GM11168 (cell line): ENCODE results near the gene PIP5K1C.
"Not testable (repeated sequence)": the region's sequence is repeated elsewhere in the genome, so short reads cannot be mapped to it uniquely, and the experiment has no call there.

Source experiments
- in situ Hi-C: fragments of 300-500 bp; cut with MboI; formaldehyde crosslinking; loops from one replicate; pipeline ENCODE4 v1.12.0; 2022; ENCODE audit warnings: low sequenced_read_pairs; ENCODE audit not compliant: unreplicated experiment

The PIP5K1C gene

DNA sequence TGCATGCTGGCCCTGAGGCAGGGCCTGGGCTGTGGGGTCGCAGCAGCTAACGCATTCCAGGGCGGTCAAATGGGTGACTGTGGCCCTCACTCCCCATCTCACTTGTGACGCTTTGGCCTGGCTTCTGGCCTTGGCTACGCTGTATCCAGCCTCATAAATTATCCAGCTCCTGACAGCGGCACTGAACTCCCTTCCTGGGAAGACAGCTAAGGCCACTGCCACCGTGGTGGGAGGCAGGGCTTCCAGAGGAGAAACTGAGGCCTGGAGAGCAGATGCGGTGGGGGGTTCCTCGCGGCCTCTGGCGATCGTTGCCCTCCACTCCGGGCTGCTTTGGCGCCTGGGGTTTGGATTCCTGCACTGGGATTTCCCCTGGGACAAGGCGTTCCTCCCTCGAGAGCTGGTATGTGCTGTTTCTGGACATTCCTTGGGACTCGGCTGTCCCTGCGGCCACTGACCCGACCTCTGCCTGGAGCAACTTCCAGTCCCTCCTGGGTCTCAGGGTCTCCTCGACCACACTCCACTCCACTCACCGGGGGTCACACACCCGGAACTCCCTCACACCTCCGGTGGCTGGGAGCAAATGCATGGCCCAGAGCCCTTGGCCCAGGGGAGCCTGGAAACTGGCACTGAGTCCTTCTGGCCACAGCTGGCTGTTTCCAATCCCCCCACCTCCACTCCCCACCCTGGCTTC, 97.0 kb downstream of the PIP5K1C start:
- in situ Hi-C loops: no loop called here

GRCh38 chr19:3601021-3601420, 99.2 kb downstream of the PIP5K1C start:
- in situ Hi-C loops: no loop called here

- in situ Hi-C loops: no loop called here
Observed at GRCh38 chr19:3599776-3600187, 100.5 kb downstream of the PIP5K1C start.

DNA sequence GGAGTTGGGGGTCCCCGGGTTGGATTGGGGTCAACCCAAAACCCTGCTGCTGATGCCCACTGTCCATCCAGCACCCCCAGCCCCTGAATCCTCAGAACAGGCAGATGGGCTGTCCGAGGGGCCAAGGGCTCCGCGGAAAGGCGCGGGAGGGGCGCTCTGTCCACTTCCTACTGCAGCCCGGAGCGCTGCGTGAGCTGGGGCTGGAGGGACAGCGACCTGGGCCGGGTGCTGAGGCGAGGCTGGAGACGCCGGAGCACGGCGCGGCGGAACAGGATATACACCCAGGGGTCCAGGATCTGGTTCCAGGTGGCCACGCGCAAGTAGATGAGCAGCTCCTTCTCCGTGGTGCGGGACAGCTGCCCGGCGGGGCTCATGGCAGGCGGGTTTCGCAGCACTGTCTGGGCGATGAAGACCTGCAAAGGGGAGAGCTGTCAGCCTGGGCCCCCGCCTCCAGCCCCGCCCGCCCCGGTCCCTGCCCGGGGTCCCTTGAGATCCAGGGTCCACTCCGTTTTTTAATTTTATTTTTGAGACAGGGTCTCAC, 104.7 kb downstream of the PIP5K1C start:
- in situ Hi-C loops: no loop called here

DNA sequence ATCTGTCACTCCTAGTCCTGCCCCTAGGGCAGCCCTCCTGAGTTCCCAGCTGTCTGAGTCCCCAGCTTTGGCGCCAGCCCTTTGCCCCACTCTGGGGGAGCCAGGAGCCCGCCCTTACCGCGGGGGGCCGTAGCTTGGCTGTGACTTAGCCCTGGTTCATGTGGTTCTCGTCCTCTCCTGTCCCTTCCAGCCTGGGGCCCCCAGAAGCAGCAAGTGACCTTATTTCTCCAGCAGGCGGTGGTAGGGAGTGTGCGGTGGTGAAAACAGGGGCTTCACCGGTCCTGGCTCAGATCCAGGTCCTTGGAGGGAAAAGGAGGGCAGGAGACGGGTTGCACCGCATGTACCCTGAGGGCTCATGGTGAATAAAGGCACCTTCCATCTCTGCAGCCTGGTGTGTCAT, 107.1 kb downstream of the PIP5K1C start:
- in situ Hi-C loops: no loop called here

DNA sequence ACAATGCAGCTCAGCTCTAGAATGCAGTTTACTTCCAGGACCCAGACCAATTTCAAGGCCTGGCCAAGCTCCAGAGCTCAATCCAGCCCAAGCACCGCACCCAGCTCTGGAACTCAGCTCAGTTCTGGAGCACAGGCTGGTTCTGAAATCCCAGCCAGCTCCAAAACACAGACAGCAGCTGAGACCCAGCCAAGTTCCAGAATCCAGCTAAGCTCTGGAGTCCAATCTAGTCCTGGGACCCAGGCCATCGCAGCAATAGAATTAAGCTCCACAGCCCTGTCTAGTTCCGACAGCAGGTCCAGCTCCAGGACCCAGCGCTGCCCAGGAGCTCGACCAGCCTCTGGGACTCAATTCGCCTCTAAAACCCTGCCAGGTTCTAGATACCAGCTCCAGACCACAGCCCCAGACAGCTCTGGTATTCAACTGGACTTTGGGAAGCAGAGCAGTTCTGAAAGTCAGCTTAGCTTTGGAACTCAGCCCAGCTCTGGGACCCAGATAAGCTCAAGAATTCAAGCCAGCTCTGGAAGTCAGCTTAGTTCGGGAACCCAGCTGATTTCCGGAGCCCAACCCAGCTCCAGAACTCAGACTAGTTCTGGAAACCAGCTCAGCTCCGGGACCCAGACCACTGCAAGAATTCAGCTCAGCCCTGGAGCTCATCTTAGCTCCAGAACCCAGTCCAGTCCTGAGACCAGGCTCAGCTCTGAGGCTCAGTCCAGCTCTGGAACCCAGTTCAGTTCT, 108.2 kb downstream of the PIP5K1C start:
- in situ Hi-C loops: no loop called here

- in situ Hi-C loops: no loop called here
Observed at GRCh38 chr19:3590991-3591659, 109.1 kb downstream of the PIP5K1C start.

DNA sequence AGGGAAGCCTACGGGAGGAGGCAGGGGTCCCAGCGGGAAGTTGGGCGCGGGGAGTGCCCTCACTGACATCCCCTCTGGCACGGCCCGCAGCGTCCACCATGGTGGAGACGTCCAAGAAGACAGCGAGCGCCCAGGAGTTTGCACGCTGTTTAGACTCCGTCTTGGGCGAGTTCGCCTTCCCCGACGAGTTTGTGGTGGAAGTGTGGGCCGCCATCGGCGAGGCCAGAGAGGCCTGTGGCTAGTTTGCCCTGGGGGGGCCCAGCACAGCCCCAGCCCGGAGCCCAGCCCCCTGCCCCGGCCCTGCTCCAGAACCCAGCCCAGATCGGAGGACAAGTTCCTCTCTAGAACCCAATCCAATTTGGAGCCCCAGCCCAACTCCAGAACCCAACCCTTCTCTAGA, 110.3 kb downstream of the PIP5K1C start:
- in situ Hi-C loops: no loop called here

DNA sequence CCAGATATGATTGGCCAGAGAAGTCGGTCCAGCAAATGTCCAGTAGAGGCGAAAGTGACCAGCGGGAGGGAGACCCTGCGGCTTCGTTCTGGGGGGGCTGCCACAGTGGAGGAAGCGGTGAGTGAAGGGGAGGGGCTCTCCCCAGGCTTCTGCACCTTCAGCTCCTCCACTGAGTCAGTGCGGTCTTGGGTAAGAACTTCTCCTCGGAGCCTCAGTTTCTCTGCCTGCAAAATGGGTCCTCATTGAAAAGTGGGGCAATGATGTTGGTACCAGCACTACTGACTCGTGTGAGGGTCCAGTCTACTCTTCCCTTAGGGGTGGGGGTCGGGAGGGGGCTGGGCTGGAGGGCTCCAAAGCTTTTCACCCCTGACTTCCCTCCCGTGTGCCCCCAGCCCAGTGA, 110.8 kb downstream of the PIP5K1C start:
- in situ Hi-C loops: no loop called here

DNA sequence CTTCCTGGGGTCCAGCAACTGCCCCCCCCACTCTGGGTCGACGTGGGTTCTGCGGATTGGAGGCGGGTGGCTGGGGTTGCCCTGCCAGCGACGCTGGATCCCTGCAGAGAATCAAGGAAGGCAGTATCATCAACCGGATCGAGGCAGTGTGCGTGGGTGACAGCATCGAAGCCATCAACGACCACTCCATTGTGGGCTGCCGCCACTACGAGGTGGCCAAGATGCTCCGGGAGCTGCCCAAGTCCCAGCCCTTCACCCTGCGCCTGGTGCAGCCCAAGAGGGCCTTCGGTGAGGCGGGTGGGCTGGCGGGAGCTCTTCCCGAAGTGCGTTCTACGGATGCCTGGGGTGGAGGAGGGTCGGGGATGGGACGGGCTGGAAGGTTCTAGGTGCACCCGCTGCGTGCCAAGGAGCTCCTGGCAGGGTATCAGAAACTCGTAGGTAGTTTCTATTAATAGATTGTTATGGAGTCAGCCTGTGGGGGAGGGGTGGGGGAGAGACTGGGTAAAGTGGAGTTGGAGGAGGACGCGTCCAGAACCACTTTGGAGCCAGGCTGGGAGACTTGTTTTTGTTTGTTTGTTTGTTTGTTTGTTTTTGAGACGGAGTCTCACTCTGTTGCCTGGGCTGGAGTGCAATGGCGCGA, 113.4 kb downstream of the PIP5K1C start:
- in situ Hi-C loops: no loop called here

DNA sequence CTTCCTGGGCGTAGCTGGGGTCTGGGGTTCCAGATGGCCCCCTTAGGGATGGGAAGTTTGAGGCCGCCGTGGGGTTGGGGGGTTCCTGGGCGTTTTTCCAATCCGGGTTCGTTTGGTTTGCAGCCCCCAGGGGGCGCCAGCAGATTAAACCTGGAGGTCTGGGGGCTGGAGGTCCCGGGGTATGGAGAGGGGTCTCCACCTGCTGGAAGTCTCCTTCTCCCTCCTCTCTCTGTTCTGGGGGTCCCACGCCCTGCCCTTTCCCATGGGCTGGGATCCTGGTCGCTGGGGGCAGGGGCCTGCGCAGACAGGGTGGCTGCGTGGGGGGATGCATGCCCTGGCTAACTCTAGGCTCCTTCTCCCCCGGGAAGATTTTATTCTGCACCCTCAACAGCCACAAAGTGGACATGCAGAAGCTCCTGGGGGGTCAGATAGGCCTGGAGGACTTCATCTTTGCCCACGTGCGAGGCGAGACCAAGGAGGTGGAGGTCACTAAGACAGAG, 114.1 kb downstream of the PIP5K1C start:
- in situ Hi-C loops: no loop called here

- in situ Hi-C loops: no loop called here
Observed at GRCh38 chr19:3585301-3586126, 114.8 kb downstream of the PIP5K1C start, which contains the start of gene GIPC3. Gene GIPC3 (plus strand): TSS chr19:3585478. CDS start chr19:3585598, 120 bp downstream.

- in situ Hi-C loops: not testable (repeated sequence)
Observed at GRCh38 chr19:3584036-3584802, 116.0 kb downstream of the PIP5K1C start.

- in situ Hi-C loops: not testable (repeated sequence)
Observed at GRCh38 chr19:3581792-3582191, 118.5 kb downstream of the PIP5K1C start.
